HUES64 (cell line): ENCODE data around the gene NPR1. TPM values are rescaled to one million over a fixed set of nuclear protein-coding genes. Genes with fewer than 3 reads are reported as not detected.

Source experiments
- H3K27ac ChIP-seq: 2 replicates; pipeline ENCODE4 v1.7.0; 2013; ENCODE audit warnings: low read depth, low read length, inconsistent platforms
- H3K27me3 ChIP-seq: 2 replicates; pipeline ENCODE4 v1.6.1; 2013; ENCODE audit warnings: mild to moderate bottlenecking, low read length; ENCODE audit not compliant: insufficient read depth
- H3K36me3 ChIP-seq: 2 replicates; pipeline ENCODE4 v1.6.1; 2013; ENCODE audit warnings: mild to moderate bottlenecking, low read length; ENCODE audit not compliant: insufficient read depth
- H3K4me1 ChIP-seq: 2 replicates; pipeline ENCODE4 v1.6.1; 2013; ENCODE audit warnings: mild to moderate bottlenecking, low read length, moderate library complexity; ENCODE audit not compliant: insufficient read depth
- H3K4me3 ChIP-seq: 2 replicates; pipeline ENCODE4 v1.5.1; 2013; ENCODE audit warnings: mild to moderate bottlenecking, low read length, moderate library complexity
- H3K9ac ChIP-seq: 2 replicates; pipeline ENCODE4 v1.6.1; 2013; ENCODE audit warnings: mild to moderate bottlenecking, low read depth, low read length
- H3K9me3 ChIP-seq: 2 replicates; pipeline ENCODE4 v1.6.1; 2013; ENCODE audit warnings: low read depth, low read length; ENCODE audit not compliant: insufficient read depth
- WGBS: fragments of 150-250, 120-280 bp; methylation state at CpG from one replicate; pipeline ENCODE4 v1.1.7; 2013; ENCODE audit warnings: missing lambda C conversion rate; 5-methylcytosine and 5-hydroxymethylcytosine counted together
- polyA plus RNA-seq, 2 experiments: library from polyadenylated mRNA; stranded (reverse); fragments of 50-300 nt; gene quantifications; one replicate each; pipeline ENCODE4 v1.2.3, GENCODE V29; 2013

The NPR1 gene
- 5.6 TPM for polyA plus RNA-seq (2013, experiment 1 of 2)
- 5.8 TPM for polyA plus RNA-seq (2013, experiment 2 of 2)

GRCh38 chr1:153678519-153679336, at the start of gene NPR1:
Gene NPR1, plus strand, starts transcription at chr1:153678688. Its CDS starts 421 bp downstream, at chr1:153679109.
- Histone ChIP-seq H3K36me3 (no peaks in the 10 kb centered on the region), H3K9ac (0 out of 2 replicates have a peak within 1 kb of the TSS, but pooled peaks have one; percentile 13), H3K9me3 (no peaks in the 10 kb centered on the region), H3K4me3 (peak within 1 kb of the TSS; percentile 65), H3K27ac (no peak within 1 kb of the TSS), H3K4me1 (peaks cover 5% of the 10 kb centered on the region; the same call in 1 of the 2 replicates), H3K27me3 (peaks cover 40% of the 10 kb centered on the region)
- under 1% methylated on average over 78 of the region's 78 CpGs for WGBS

- Histone ChIP-seq H3K36me3 (peaks cover 7% of the 10 kb centered on the region), H3K4me1 (peaks cover 8% of the 10 kb centered on the region; the same call in 1 of the 2 replicates), H3K9ac (no peak overlapping the region), H3K27me3 (no peaks in the 10 kb centered on the region), H3K4me3 (no peak overlapping the region), H3K27ac (no peak overlapping the region), H3K9me3 (no peaks in the 10 kb centered on the region)
- 81% methylated on average over 5 of the region's 5 CpGs for WGBS
These were observed 49.2 kb upstream of the NPR1 start for GRCh38 chr1:153629343-153629665.

DNA sequence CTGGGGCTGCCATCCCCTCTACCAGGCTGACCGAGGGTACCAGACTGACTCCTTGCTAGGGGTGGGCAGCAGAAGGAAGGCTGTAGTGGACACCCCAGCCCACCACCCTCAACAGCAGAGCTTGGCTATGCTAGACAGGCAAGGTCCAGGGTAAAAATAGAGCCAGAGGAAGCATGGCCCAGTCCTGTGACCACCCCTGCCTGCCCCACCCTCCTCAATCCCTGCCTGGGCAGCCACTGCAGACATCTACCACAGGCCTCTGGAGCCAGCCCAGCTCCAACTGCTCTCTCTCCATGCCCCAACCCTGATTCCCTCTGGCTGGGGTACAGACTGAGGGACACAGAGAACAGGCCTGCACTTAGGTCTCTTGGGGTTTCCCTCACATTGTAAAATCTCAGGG, 48.5 kb upstream of the NPR1 start:
- peaks cover 7% of the 10 kb centered on the region for H3K36me3 ChIP-seq
- H3K27ac ChIP-seq, result no peak overlapping the region
- 86% methylated on average over 1 of the region's 1 CpG for WGBS
- H3K9ac ChIP-seq, result no peak overlapping the region
- no peaks in the 10 kb centered on the region for H3K9me3 ChIP-seq
- H3K4me3 ChIP-seq, result no peak overlapping the region
- no peaks in the 10 kb centered on the region for H3K27me3 ChIP-seq
- H3K4me1 ChIP-seq, result peaks cover 8% of the 10 kb centered on the region; the same call in 1 of the 2 replicates

- no peaks in the 10 kb centered on the region for H3K27me3 ChIP-seq
- no peak overlapping the region for H3K9ac ChIP-seq
- H3K9me3 ChIP-seq, result no peaks in the 10 kb centered on the region
- peaks cover 8% of the 10 kb centered on the region; the same call in 1 of the 2 replicates for H3K4me1 ChIP-seq
- H3K27ac ChIP-seq, result no peak overlapping the region
- H3K4me3 ChIP-seq, result no peak overlapping the region
- H3K36me3 ChIP-seq, result peaks cover 7% of the 10 kb centered on the region; the same call in 1 of the 2 replicates
- 95% methylated on average over 7 of the region's 7 CpGs for WGBS
These were observed 48.1 kb upstream of the NPR1 start for GRCh38 chr1:153630384-153630783.

GRCh38 chr1:153631047-153632022, 47.2 kb upstream of the NPR1 start:
- Histone ChIP-seq H3K36me3 (peaks cover 14% of the 10 kb centered on the region), H3K9me3 (no peaks in the 10 kb centered on the region), H3K27ac (no peak overlapping the region), H3K9ac (no peak overlapping the region), H3K4me1 (peaks cover 6% of the 10 kb centered on the region; the same call in 1 of the 2 replicates), H3K27me3 (no peaks in the 10 kb centered on the region), H3K4me3 (no peak overlapping the region)
- WGBS, result 91% methylated on average over 7 of the region's 10 CpGs

DNA sequence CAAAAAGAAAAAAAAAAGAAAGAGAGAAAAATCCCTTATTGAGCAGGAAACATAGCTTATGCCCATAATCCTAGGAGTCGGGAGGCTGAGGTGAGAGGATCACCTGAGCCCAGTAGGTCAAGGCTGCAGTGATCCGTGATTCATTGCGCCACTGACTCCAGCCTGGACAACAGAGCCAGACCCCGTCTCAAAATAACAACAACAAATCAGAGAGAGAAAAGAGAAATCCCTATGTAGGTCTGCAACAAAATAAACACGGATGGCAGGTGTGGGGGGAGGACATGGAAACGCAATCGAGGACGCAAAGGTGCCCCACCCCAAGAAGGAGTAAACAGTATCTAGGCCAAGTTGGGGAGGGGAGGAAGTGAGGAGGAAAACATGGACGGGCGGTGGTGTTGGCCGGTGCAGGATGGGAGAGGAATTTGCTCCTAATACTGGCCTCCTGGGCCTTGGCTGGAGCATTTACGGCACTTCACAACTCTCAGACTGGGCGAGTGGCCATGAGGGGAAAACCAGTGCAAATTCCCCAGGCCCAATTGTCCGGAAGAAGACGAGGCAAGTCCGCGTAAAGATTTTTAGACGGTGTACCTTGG, 45.2 kb upstream of the NPR1 start:
- 85% methylated on average over 18 of the region's 18 CpGs for WGBS
- peaks cover 33% of the 10 kb centered on the region for H3K36me3 ChIP-seq
- H3K4me1 ChIP-seq, result no peaks in the 10 kb centered on the region
- no peaks in the 10 kb centered on the region for H3K27me3 ChIP-seq
- no peak overlapping the region for H3K27ac ChIP-seq
- peak overlapping the region; percentile 95 for H3K4me3 ChIP-seq
- peak overlapping the region; percentile 100 for H3K9ac ChIP-seq
- H3K9me3 ChIP-seq, result no peaks in the 10 kb centered on the region

DNA sequence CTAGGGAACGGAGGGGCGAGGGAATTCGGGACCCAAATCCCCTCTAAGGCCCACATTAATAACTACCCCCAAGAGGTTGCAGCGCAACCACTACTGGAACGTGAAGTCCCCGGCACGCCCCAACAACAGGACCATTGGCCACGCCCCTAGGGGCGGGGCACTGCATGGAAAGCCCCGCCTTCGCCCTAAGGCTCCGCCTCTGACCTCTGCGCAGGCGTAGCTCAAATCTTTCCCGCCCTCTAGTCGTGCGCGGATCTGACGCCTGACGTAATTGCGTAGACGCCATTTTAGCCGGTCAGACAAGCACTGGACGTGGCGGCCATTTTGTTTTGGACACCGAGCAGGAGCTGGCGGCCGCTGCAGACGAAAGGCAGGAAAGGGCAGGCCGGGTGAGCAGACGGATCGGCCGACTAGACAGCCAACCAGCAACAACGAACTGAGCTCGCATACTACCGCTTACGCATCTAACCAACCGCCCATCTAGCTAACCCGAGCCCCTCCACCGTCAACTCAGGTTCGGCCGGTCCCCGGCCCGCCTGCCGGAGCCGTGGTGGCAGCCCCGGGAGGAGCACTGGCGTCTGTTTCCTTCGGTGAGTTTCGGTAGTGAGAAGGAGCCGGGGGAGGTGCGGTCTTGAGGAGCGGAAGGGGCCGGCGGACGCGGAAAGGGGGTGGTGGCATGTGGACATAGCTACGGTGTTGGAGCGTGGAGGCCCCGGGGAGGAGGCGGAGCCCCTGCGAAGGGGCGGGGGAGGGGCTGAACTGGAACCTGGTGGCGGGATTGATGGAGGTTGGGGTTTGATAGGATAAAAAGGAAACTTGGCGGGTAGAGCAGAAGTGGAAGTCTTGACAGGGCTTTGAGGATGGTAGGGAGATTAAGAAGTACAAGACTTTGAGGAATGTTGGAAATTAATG, 44.5 kb upstream of the NPR1 start, which contains the start of gene CHTOP:
Gene CHTOP (plus strand): TSS at position 313 of the 912 bp plus-strand sequence. CDS start 2,523 bp downstream, outside the sequence.
- Histone ChIP-seq H3K27ac (peak within 1 kb of the TSS; percentile 100), H3K9ac (peak within 1 kb of the TSS; percentile 100), H3K4me1 (no peaks in the 10 kb centered on the region), H3K4me3 (peak within 1 kb of the TSS; percentile 95), H3K9me3 (no peaks in the 10 kb centered on the region), H3K27me3 (no peaks in the 10 kb centered on the region), H3K36me3 (peaks cover 40% of the 10 kb centered on the region)
- 2% methylated on average over 65 of the region's 65 CpGs for WGBS

GRCh38 chr1:153635872-153636271, 42.6 kb upstream of the NPR1 start:
- no peaks in the 10 kb centered on the region for H3K27me3 ChIP-seq
- H3K4me1 ChIP-seq, result no peaks in the 10 kb centered on the region
- peaks cover 59% of the 10 kb centered on the region for H3K36me3 ChIP-seq
- 89% methylated on average over 7 of the region's 7 CpGs for whole genome bisulfite sequencing
- H3K4me3 ChIP-seq, result peak overlapping the region; percentile 95; the same call in 1 of the 2 replicates
- H3K27ac ChIP-seq, result no peak overlapping the region
- H3K9me3 ChIP-seq, result no peaks in the 10 kb centered on the region
- H3K9ac ChIP-seq, result no peak overlapping the region

GRCh38 chr1:153636312-153636711, 42.2 kb upstream of the NPR1 start:
- Histone ChIP-seq H3K27me3 (no peaks in the 10 kb centered on the region), H3K9ac (no peak overlapping the region), H3K36me3 (peaks cover 63% of the 10 kb centered on the region), H3K4me1 (no peaks in the 10 kb centered on the region), H3K9me3 (no peaks in the 10 kb centered on the region), H3K4me3 (peak overlapping the region; percentile 95; the same call in 1 of the 2 replicates), H3K27ac (no peak overlapping the region)
- 96% methylated on average over 9 of the region's 9 CpGs for WGBS

- Histone ChIP-seq H3K9me3 (no peaks in the 10 kb centered on the region), H3K9ac (no peak overlapping the region), H3K27me3 (no peaks in the 10 kb centered on the region), H3K4me3 (no peak overlapping the region), H3K36me3 (peaks cover 83% of the 10 kb centered on the region), H3K27ac (no peak overlapping the region), H3K4me1 (no peaks in the 10 kb centered on the region)
- WGBS, result 96% methylated on average over 6 of the region's 6 CpGs
These were observed 40.2 kb upstream of the NPR1 start for GRCh38 chr1:153638261-153638660.
